GM12878 (cell line): ENCODE results near the gene GGNBP2. TPM values are rescaled to one million over a fixed set of nuclear protein-coding genes. Genes with fewer than 3 reads are reported as not detected.

ENCODE experiments used
- ATAC-seq: fragments of 200-7000 bp; cut with Tn5 transposase; 3 replicates; pipeline ENCODE4 v1.9.1; 2020; ENCODE audit warnings: mild to moderate bottlenecking, moderate library complexity
- BruUV-seq: library from RNA; stranded (reverse); fragments of 400-500 nt; replicated peaks from 2 replicates; lab custom pipeline; 2021; lab: Mats Ljungman, UMichigan
- CTCF ChIA-PET: fragments of 300-600 bp; sonication (Branson Sonifier 250); formaldehyde crosslinking; extraction: SDS; loops from one replicate; lab custom pipeline; 2021; ENCODE audit warnings: inconsistent platforms; lab: Yijun Ruan, JAX
- POLR2A ChIA-PET: fragments of 350-600 bp; formaldehyde crosslinking; extraction: SDS; loops from one replicate; lab custom pipeline; 2021; ENCODE audit warnings: inconsistent platforms; lab: Charles Lee
- RAD21 ChIA-PET: fragments of 300-600 bp; sonication (Branson Sonifier 250); formaldehyde crosslinking; loops from one replicate; lab custom pipeline; 2023; ENCODE audit warnings: antibody characterized with exemption; ENCODE audit not compliant: unreplicated experiment; lab: Charles Lee
- SMC1A ChIA-PET: fragments of 300-600 bp; sonication (Branson Sonifier 250); formaldehyde crosslinking; loops from one replicate; lab custom pipeline; 2023; ENCODE audit not compliant: unreplicated experiment, uncharacterized antibody; lab: Charles Lee
- DNase-seq: peaks from one replicate; pipeline ENCODE4 v3.0.0-alpha.2; 2011; ENCODE audit warnings: low read depth, low spot score
- FAIRE-seq: peaks from 3 replicates; lab custom pipeline; 2011; peaks lifted over from hg19 to GRCh38; lab: Jason Lieb, UNC
- H2AFZ ChIP-seq: 2 replicates; pipeline ENCODE4 v1.6.0; 2011; ENCODE audit warnings: low read depth, low read length, control low read depth; ENCODE audit not compliant: control insufficient read depth
- H3K27ac ChIP-seq: 2 replicates; pipeline ENCODE4 v1.5.1; 2011; ENCODE audit warnings: control low read depth; ENCODE audit not compliant: control insufficient read depth, insufficient read depth
- H3K27me3 ChIP-seq, 2 experiments: replicated peaks in 1 of 2; 2 replicates each; pipeline versions ENCODE4 v1.6.0 to v1.6.1; 2011; ENCODE audit warnings: low read length in 1 of 2; ENCODE audit not compliant: control insufficient read depth in 2 of 2, insufficient read depth in 2 of 2
- H3K36me3 ChIP-seq, 2 experiments: 2 replicates each; pipeline ENCODE4 v1.5.1; 2011; ENCODE audit warnings: low read length in 1 of 2; ENCODE audit not compliant: control insufficient read depth in 2 of 2, insufficient read depth in 2 of 2
- H3K4me1 ChIP-seq: 2 replicates; pipeline ENCODE4 v1.6.1; 2011; ENCODE audit warnings: mild to moderate bottlenecking, low read length, moderate library complexity, mixed read lengths; ENCODE audit not compliant: control insufficient read depth, insufficient read depth
- H3K4me2 ChIP-seq: 2 replicates; pipeline ENCODE4 v1.6.0; 2011; ENCODE audit warnings: control low read depth; ENCODE audit not compliant: control insufficient read depth, insufficient read depth
- H3K4me3 ChIP-seq: fragments of 200-600 bp; sonication (generic); 2 replicates; pipeline ENCODE4 v1.5.1; 2016
- H3K79me2 ChIP-seq: 2 replicates; pipeline ENCODE4 v1.6.0; 2011; ENCODE audit warnings: low read length; ENCODE audit not compliant: control insufficient read depth, insufficient read depth
- H3K9ac ChIP-seq: 2 replicates; pipeline ENCODE4 v1.8.0; 2011; ENCODE audit warnings: low read length, control low read depth, mixed read lengths; ENCODE audit not compliant: control insufficient read depth, insufficient read depth
- H3K9me3 ChIP-seq: replicated peaks from 3 replicates; pipeline ENCODE4 v1.5.1; 2011; ENCODE audit warnings: mild to moderate bottlenecking, low read length; ENCODE audit not compliant: control insufficient read depth, insufficient read depth
- H4K20me1 ChIP-seq: 2 replicates; pipeline ENCODE4 v1.6.0; 2011; ENCODE audit not compliant: control insufficient read depth, insufficient read depth
- ATF7 ChIP-seq: fragments of 450-650 bp; IDR thresholded peaks from 2 replicates; pipeline ENCODE4 v1.6.1; 2016; ENCODE audit warnings: low read depth, mild to moderate bottlenecking
- CHD1 ChIP-seq: IDR thresholded peaks from 2 replicates; pipeline ENCODE4 v1.6.1; 2012; ENCODE audit warnings: low read depth, low read length, improper control_type of control experiment
- ETV6 ChIP-seq, 2 experiments: fragments of 450-650 bp in 1 of 2; IDR thresholded peaks in 1 of 2; conservative IDR thresholded peaks in 1 of 2; 2 replicates each; pipeline ENCODE4 v1.6.1; 2014; ENCODE audit warnings: antibody characterized with exemption in 1 of 2, borderline replicate concordance in 1 of 2, low read depth in 1 of 2, mild to moderate bottlenecking in 1 of 2, moderate library complexity in 1 of 2
- EZH2 ChIP-seq: IDR thresholded peaks from 2 replicates; pipeline ENCODE4 v1.6.1; 2012; ENCODE audit warnings: low read depth, mild to moderate bottlenecking, control low read depth, inconsistent platforms, low read length, borderline replicate concordance; ENCODE audit not compliant: control insufficient read depth
- FOS ChIP-seq: IDR thresholded peaks from 3 replicates; pipeline ENCODE4 v1.6.1; 2011; ENCODE audit warnings: borderline replicate concordance; ENCODE audit not compliant: insufficient read length; ENCODE audit errors: extremely low read depth
- FOXM1 ChIP-seq: IDR thresholded peaks from 2 replicates; pipeline ENCODE4 v1.6.1; 2012; ENCODE audit warnings: low read depth, mild to moderate bottlenecking, inconsistent platforms, low read length, moderate library complexity
- MYC ChIP-seq: IDR thresholded peaks from 2 replicates; pipeline ENCODE4 v1.6.1; 2011; ENCODE audit warnings: mild to moderate bottlenecking, low read length, moderate library complexity, inconsistent platforms; ENCODE audit not compliant: insufficient read depth, insufficient replicate concordance, insufficient read length, severe bottlenecking
- NR2F1 ChIP-seq: fragments of 450-650 bp; conservative IDR thresholded peaks from 2 replicates; pipeline ENCODE4 v1.6.1; 2017; ENCODE audit warnings: mild to moderate bottlenecking
- SMARCA5 ChIP-seq: fragments of 450-650 bp; IDR thresholded peaks from 2 replicates; pipeline ENCODE4 v1.6.1; 2017; ENCODE audit warnings: mild to moderate bottlenecking
- SREBF1 ChIP-seq: IDR thresholded peaks from 2 replicates; pipeline ENCODE4 v1.6.1; 2012; ENCODE audit warnings: mild to moderate bottlenecking, low read length
- SRF ChIP-seq, 2 experiments: IDR thresholded peaks; 2 replicates each; pipeline ENCODE4 v1.6.1; 2011; ENCODE audit warnings: low read depth in 2 of 2, low read length in 2 of 2, mild to moderate bottlenecking in 1 of 2, moderate library complexity in 1 of 2
- ZNF217 ChIP-seq: fragments of 450-650 bp; IDR thresholded peaks from 2 replicates; pipeline ENCODE4 v1.6.1; 2017; ENCODE audit warnings: antibody characterized with exemption, mild to moderate bottlenecking
- ZNF622 ChIP-seq: fragments of 450-650 bp; IDR thresholded peaks from 2 replicates; pipeline ENCODE4 v1.6.1; 2017; ENCODE audit warnings: mild to moderate bottlenecking, inconsistent platforms
- WGBS: methylation state at CpG from one replicate; pipeline ENCODE4 v1.1.6; 2016; ENCODE audit warnings: low lambda C conversion rate; ENCODE audit not compliant: insufficient replicate concordance, insufficient coverage; ENCODE audit errors: missing lambda C conversion rate; 5-methylcytosine and 5-hydroxymethylcytosine counted together
- in situ Hi-C: fragments of 300-500 bp; cut with MboI; formaldehyde crosslinking; loops from 9 replicates; pipeline ENCODE4 v1.14.3; 2018; ENCODE audit warnings: mixed read lengths
- intact Hi-C: fragments of 100-400 bp; cut with micrococcal nuclease; formaldehyde crosslinking; loops from one replicate; pipeline ENCODE4 v1.14.2; 2022; ENCODE audit not compliant: unreplicated experiment
- polyA plus RNA-seq, 11 experiments: library from polyadenylated mRNA; depleted of rRNA in 4 of 11; unstranded in 6 of 11; stranded (reverse) in 5 of 11; fragments of >200 nt; fragmentation: Nextera tagmentation in 4 of 11; fragmentation: Illumina TruSeq in 1 of 11; extraction: Ambion mirVana in 4 of 11; extraction: Trizol in 1 of 11; gene quantifications; 1 replicate in 1 of 11; 2 replicates in 10 of 11; pipeline versions ENCODE4 v1.2.1 to v1.2.3, GENCODE V29; 2011 to 2016; ENCODE audit warnings: inconsistent platforms in 2 of 11, missing spikeins in 2 of 11, low read depth in 1 of 11
- total RNA-seq, 4 experiments: library from RNA; depleted of rRNA in 3 of 4; stranded (reverse); fragments of >200 nt in 3 of 4; fragmentation: Illumina TruSeq in 1 of 4; extraction: Trizol in 1 of 4; gene quantifications; 2 replicates each; pipeline versions ENCODE4 v1.2.1 to v1.2.3, GENCODE V29; 2013 to 2021
- TF ChIP-seq, protein P1 (sequence below): fragments of 450-650 bp; IDR thresholded peaks from 2 replicates; pipeline ENCODE4 v1.6.1; 2017; ENCODE audit warnings: borderline replicate concordance
- TF ChIP-seq, protein P2 (sequence below): fragments of 450-650 bp; IDR thresholded peaks from 2 replicates; pipeline ENCODE4 v1.6.1; 2016; ENCODE audit warnings: mild to moderate bottlenecking
- TF ChIP-seq, protein P3 (sequence below): IDR thresholded peaks from 2 replicates; pipeline ENCODE4 v1.6.1; 2011; ENCODE audit warnings: borderline replicate concordance, low read depth, mild to moderate bottlenecking, moderate library complexity, low read length; ENCODE audit not compliant: insufficient read depth, poor library complexity, severe bottlenecking
- TF ChIP-seq, protein P4 (sequence below): fragments of 450-650 bp; IDR thresholded peaks from 2 replicates; pipeline ENCODE4 v1.6.1; 2018; ENCODE audit warnings: borderline replicate concordance, mild to moderate bottlenecking; ENCODE audit not compliant: partially characterized antibody

The GGNBP2 gene
- total and polyA plus RNA-seq, 10 of the 15 experiments (the other 5 are each of a cell fraction or from before 2014, with no cell fraction given), result 36.3 to 82.0 (median 50.0) TPM

DNA sequence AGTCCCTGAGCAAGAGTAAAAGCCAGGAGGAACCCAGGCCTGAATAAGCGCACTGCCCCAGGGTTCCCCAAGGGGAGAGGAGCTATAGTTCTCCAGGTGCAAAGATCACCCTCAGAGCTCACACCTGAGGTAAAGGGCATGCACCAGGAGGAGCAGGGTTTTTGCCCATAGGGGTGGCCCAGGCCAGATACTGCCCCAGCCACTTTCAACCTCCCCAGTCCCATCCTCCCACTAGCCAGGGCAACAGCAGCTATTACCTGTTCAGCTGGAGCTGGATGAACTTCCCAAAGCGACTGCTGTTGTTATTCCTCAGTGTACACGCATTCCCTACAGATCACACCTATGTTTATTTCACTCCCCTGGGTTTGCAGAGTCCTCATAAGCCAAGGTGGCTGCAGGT, 29.9 kb upstream of the GGNBP2 start:
- Histone ChIP-seq H3K4me1 (peaks cover 6% of the 10 kb centered on the region; the same call in 1 of the 2 replicates), H3K27me3 (no peaks in the 10 kb centered on the region), H4K20me1 (no peaks in the 10 kb centered on the region), H3K9me3 (no peaks in the 10 kb centered on the region), H3K27ac (no peak overlapping the region), H3K9ac (no peak overlapping the region), H3K4me3 (no peak overlapping the region), H3K36me3 (peaks cover 11 to 22% of the 10 kb centered on the region in 2 experiments; a peak in 3 of 4 replicates), H3K79me2 (no peaks in the 10 kb centered on the region), H3K4me2 (no peak overlapping the region), H2AFZ (no peak overlapping the region)
- DNase-seq (no peak), FAIRE-seq (no peak), ATAC-seq (no peak)
- ChIA-PET POLR2A (no interaction called here), SMC1A (interaction anchor here (1.1 kb wide), 1 partner anchor 15 kb away, joined by 3 read pairs; no protein-coding TSS in a partner anchor), CTCF (interaction anchor here (1.4 kb wide), 1 partner anchor 50 kb away, joined by 3 read pairs; no protein-coding TSS in a partner anchor), RAD21 (no interaction called here)
- intact Hi-C loops (no loop called here), in situ Hi-C loops (no loop called here)
- no TSS peak for BruUV-seq
- 98% methylated on average over 3 of the region's 3 CpGs for whole genome bisulfite sequencing
- TF ChIP-seq ZNF217, result no peak
- TF ChIP-seq FOXM1, result no peak
- TF ChIP-seq SMARCA5, result no peak
- no peak for TF ChIP-seq NR2F1
- TF ChIP-seq, protein P1, sequence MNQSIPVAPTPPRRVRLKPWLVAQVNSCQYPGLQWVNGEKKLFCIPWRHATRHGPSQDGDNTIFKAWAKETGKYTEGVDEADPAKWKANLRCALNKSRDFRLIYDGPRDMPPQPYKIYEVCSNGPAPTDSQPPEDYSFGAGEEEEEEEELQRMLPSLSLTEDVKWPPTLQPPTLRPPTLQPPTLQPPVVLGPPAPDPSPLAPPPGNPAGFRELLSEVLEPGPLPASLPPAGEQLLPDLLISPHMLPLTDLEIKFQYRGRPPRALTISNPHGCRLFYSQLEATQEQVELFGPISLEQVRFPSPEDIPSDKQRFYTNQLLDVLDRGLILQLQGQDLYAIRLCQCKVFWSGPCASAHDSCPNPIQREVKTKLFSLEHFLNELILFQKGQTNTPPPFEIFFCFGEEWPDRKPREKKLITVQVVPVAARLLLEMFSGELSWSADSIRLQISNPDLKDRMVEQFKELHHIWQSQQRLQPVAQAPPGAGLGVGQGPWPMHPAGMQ, result no peak
- TF ChIP-seq MYC, result no peak
- TF ChIP-seq ZNF622, result no peak
- no peak for TF ChIP-seq FOS
- TF ChIP-seq, protein P2, sequence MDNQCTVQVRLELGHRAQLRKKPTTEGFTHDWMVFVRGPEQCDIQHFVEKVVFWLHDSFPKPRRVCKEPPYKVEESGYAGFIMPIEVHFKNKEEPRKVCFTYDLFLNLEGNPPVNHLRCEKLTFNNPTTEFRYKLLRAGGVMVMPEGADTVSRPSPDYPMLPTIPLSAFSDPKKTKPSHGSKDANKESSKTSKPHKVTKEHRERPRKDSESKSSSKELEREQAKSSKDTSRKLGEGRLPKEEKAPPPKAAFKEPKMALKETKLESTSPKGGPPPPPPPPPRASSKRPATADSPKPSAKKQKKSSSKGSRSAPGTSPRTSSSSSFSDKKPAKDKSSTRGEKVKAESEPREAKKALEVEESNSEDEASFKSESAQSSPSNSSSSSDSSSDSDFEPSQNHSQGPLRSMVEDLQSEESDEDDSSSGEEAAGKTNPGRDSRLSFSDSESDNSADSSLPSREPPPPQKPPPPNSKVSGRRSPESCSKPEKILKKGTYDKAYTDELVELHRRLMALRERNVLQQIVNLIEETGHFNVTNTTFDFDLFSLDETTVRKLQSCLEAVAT, result no peak
- TF ChIP-seq SREBF1, result no peak
- TF ChIP-seq, protein P3, sequence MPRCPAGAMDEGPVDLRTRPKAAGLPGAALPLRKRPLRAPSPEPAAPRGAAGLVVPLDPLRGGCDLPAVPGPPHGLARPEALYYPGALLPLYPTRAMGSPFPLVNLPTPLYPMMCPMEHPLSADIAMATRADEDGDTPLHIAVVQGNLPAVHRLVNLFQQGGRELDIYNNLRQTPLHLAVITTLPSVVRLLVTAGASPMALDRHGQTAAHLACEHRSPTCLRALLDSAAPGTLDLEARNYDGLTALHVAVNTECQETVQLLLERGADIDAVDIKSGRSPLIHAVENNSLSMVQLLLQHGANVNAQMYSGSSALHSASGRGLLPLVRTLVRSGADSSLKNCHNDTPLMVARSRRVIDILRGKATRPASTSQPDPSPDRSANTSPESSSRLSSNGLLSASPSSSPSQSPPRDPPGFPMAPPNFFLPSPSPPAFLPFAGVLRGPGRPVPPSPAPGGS, result no peak
- no peak for TF ChIP-seq CHD1
- TF ChIP-seq EZH2, result no peak
- no peak for TF ChIP-seq ATF7
- no peak for TF ChIP-seq SRF (IDR thresholded peaks at IDR 0.05; ENCODE audit: low read depth in 2 of 2, low read length in 2 of 2)
- TF ChIP-seq, protein P4, sequence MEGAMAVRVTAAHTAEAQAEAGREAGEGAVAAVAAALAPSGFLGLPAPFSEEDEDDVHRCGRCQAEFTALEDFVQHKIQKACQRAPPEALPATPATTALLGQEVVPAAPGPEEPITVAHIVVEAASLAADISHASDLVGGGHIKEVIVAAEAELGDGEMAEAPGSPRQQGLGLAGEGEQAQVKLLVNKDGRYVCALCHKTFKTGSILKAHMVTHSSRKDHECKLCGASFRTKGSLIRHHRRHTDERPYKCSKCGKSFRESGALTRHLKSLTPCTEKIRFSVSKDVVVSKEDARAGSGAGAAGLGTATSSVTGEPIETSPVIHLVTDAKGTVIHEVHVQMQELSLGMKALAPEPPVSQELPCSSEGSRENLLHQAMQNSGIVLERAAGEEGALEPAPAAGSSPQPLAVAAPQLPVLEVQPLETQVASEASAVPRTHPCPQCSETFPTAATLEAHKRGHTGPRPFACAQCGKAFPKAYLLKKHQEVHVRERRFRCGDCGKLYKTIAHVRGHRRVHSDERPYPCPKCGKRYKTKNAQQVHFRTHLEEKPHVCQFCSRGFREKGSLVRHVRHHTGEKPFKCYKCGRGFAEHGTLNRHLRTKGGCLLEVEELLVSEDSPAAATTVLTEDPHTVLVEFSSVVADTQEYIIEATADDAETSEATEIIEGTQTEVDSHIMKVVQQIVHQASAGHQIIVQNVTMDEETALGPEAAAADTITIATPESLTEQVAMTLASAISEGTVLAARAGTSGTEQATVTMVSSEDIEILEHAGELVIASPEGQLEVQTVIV, result no peak
- TF ChIP-seq ETV6 (conservative IDR thresholded peaks at IDR 0.05 in 1 of 2, IDR thresholded peaks at IDR 0.05 in 1 of 2; ENCODE audit: borderline replicate concordance in 1 of 2, low read depth in 1 of 2), result no peak
